ENCODE results near the gene HGD. TPM values are rescaled to one million over a fixed set of nuclear protein-coding genes. Genes with fewer than 3 reads are reported as not detected.
"Not testable (repeated sequence)": the region's sequence is repeated elsewhere in the genome, so short reads cannot be mapped to it uniquely, and the experiment has no call there.

Gene HGD
- 0.18 TPM in 1 of 2 replicates, not detected in the other for total RNA-seq (2014; rRNA removed; shearing (Covaris generic))

DNA sequence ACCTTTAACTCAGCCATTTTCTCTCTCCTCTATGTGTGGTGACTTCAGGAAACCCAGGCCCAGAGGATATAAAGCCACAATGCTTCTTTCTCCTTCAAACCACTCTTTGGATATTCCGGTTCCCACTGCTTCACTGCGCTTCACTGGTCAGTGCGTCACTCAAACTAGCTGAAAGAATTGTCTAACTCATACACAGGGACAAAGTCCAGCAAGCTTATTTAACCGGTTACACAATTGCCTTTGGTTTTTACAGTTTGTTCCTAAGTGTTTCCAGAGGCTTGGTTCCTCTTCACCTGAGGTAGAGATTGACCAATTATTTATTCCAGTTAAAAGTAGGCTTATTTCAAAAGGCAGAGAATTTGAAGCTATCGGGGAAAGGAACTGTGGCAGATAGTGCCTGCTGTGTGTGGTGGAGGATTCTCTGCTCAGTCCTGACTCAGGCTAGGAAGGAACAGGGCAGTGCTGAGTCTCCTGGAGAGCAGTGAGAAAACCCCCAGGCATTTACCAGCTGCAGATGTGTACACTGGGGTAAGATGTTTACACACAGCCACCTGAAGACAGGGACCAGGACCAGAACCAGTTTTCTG lies at the start of gene HGD:
TSS of gene HGD (minus strand) at position 145 of the 587 bp plus-strand sequence. CDS start at position 17, 128 bp downstream.
- no peaks in the 10 kb centered on the region for H3K27me3 ChIP-seq
- DNase-seq = no peak

GRCh38 chr3:120730576-120731542 lies 48.8 kb upstream of the HGD start:
- no peak overlapping the region for H3K4me3 ChIP-seq
- no peak overlapping the region for H3K27ac ChIP-seq
- no peaks in the 10 kb centered on the region for H3K9me3 ChIP-seq (replicated peaks)
- H3K27me3 ChIP-seq = no peaks in the 10 kb centered on the region
- no peaks in the 10 kb centered on the region for H3K4me1 ChIP-seq
- peaks cover 6% of the 10 kb centered on the region; the same call in 1 of the 2 replicates for H3K36me3 ChIP-seq
- no peak for DNase-seq

More for the DNA sequence above, at the start of gene HGD:
- Histone ChIP-seq H3K9me3 (replicated peaks) (no peaks in the 10 kb centered on the region), H3K4me1 (no peaks in the 10 kb centered on the region), H3K27ac (no peak within 1 kb of the TSS), H3K4me3 (no peak within 1 kb of the TSS), H3K36me3 (0 out of 2 replicates have a peak, but pooled peaks cover 4% of the 10 kb centered on the region)

DNA sequence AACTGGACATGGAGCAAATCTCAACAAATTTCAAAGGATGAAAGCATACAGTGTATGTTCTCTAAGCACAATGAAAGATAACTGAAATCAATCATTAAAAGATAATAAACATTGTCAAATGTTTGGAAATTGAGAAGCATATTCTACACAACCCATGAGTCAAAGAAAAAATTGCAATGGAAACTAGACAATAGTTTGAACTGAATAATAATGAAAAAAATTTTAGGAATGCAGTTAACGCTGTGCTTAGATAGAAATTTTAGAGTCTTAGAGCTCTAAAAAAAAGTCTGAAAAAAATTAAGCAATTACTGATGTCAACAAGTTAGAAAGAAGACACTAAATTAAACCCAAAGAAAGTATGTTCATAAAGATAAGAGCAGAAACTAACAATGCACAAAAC lies 44.8 kb upstream of the HGD start:
- Histone ChIP-seq H3K9me3 (replicated peaks) (peaks cover 3% of the 10 kb centered on the region; the same call in 1 of the 2 replicates), H3K27me3 (no peaks in the 10 kb centered on the region), H3K27ac (no peak overlapping the region), H3K4me3 (no peak overlapping the region), H3K36me3 (peaks cover 6% of the 10 kb centered on the region; the same call in 1 of the 2 replicates), H3K4me1 (no peaks in the 10 kb centered on the region)
- DNase-seq = no peak

GRCh38 chr3:120719167-120719834 lies 37.3 kb upstream of the HGD start:
- not testable (repeated sequence) for DNase-seq; H3K36me3 ChIP-seq; H3K27me3 ChIP-seq; H3K27ac ChIP-seq; H3K9me3 ChIP-seq (replicated peaks); H3K4me3 ChIP-seq; H3K4me1 ChIP-seq

- DNase-seq = no peak
- no peaks in the 10 kb centered on the region for H3K4me1 ChIP-seq
- no peaks in the 10 kb centered on the region for H3K27me3 ChIP-seq
- H3K4me3 ChIP-seq = no peak overlapping the region
- H3K27ac ChIP-seq = no peak overlapping the region
- H3K9me3 ChIP-seq (replicated peaks) = no peaks in the 10 kb centered on the region
- H3K36me3 ChIP-seq = no peaks in the 10 kb centered on the region
Measured at GRCh38 chr3:120713262-120713661, 31.2 kb upstream of the HGD start.

- Histone ChIP-seq H3K4me1 (no peaks in the 10 kb centered on the region), H3K27me3 (no peaks in the 10 kb centered on the region), H3K9me3 (replicated peaks) (no peaks in the 10 kb centered on the region), H3K4me3 (no peak overlapping the region), H3K27ac (no peak overlapping the region), H3K36me3 (no peaks in the 10 kb centered on the region)
- DNase-seq = no peak
Measured at GRCh38 chr3:120710369-120710768, 28.3 kb upstream of the HGD start.

- Histone ChIP-seq H3K27me3 (no peaks in the 10 kb centered on the region), H3K4me3 (no peak overlapping the region), H3K9me3 (replicated peaks) (no peaks in the 10 kb centered on the region), H3K36me3 (no peaks in the 10 kb centered on the region), H3K27ac (no peak overlapping the region), H3K4me1 (no peaks in the 10 kb centered on the region)
- DNase-seq = no peak
Measured at GRCh38 chr3:120708408-120708807, 26.4 kb upstream of the HGD start.

DNA sequence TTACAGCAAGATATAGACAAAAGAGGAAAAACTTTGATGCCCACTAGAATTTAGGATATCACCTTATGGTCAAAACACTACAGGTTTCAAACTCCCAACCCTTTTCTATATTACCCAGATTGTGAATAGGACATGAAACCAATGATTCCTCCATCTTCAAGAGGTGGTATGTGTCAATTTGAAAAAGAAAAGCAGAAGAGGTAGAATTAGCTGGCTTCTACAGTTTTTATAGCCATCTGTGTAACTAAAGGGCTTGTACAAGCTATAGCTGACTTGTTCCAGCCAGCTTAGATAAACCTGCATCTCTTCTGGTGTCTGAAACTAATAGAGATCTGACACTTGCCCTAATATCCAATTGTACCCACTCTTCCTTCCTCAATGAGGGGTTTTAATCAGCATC lies 24.9 kb upstream of the HGD start:
- Histone ChIP-seq H3K4me1 (no peaks in the 10 kb centered on the region), H3K27ac (no peak overlapping the region), H3K4me3 (no peak overlapping the region), H3K27me3 (no peaks in the 10 kb centered on the region), H3K9me3 (replicated peaks) (no peaks in the 10 kb centered on the region), H3K36me3 (no peaks in the 10 kb centered on the region)
- DNase-seq = no peak

- no peak overlapping the region for H3K27ac ChIP-seq
- H3K36me3 ChIP-seq = no peaks in the 10 kb centered on the region
- H3K4me1 ChIP-seq = no peaks in the 10 kb centered on the region
- no peak overlapping the region for H3K4me3 ChIP-seq
- DNase-seq = no peak
- H3K9me3 ChIP-seq (replicated peaks) = no peaks in the 10 kb centered on the region
- no peaks in the 10 kb centered on the region for H3K27me3 ChIP-seq
Measured at GRCh38 chr3:120705884-120706582, 24.0 kb upstream of the HGD start.

- H3K27ac ChIP-seq = no peak overlapping the region
- DNase-seq = no peak
Measured at GRCh38 chr3:120699333-120699732, 17.3 kb upstream of the HGD start.

DNA sequence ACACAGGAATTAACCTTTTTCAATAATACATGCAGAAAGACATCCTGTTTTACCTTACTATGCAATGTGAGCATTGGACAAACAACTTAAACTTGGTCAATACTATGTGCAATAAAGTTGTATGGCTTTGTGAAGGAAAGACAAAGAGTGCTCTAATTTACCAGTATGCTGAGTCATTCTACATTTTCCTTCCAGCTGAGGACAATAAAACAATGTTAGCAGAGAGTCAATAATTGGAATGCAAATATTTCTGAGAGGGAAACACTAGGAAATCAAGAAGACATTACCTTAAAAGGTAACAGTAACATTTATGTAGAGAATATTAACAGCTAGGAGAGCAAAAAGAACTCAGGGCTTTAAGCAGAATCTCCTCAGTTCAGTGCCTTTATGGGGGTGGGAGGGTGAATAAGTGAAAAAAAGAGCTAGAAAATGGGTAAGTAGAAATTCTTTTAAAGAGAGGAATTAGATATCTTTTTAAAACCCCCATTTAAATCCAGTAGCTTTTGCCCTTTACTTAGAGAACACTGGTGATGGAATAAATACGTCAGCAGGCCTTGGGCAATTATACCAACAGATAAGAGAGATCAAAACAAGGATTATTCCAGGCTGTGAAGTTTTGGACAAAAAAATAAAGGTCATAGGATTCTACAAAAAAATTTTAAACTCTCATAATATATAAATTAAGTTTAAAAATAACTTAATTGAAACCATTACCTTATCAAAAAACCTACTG lies 11.6 kb upstream of the HGD start:
- no peaks in the 10 kb centered on the region for H3K27me3 ChIP-seq
- H3K36me3 ChIP-seq = no peaks in the 10 kb centered on the region
- H3K9me3 ChIP-seq (replicated peaks) = no peaks in the 10 kb centered on the region
- peaks cover 3% of the 10 kb centered on the region; the same call in 1 of the 2 replicates for H3K4me1 ChIP-seq
- no peak overlapping the region for H3K27ac ChIP-seq
- DNase-seq = no peak
- no peak overlapping the region for H3K4me3 ChIP-seq

More at GRCh38 chr3:120699333-120699732, 17.3 kb upstream of the HGD start:
- no peaks in the 10 kb centered on the region for H3K27me3 ChIP-seq
- no peaks in the 10 kb centered on the region for H3K4me1 ChIP-seq
- H3K4me3 ChIP-seq = no peak overlapping the region
- H3K36me3 ChIP-seq = no peaks in the 10 kb centered on the region
- no peaks in the 10 kb centered on the region for H3K9me3 ChIP-seq (replicated peaks)

GRCh38 chr3:120689395-120689794 lies 7.4 kb upstream of the HGD start:
- Histone ChIP-seq H3K4me1 (peaks cover 3% of the 10 kb centered on the region; the same call in 1 of the 2 replicates), H3K27me3 (no peaks in the 10 kb centered on the region)

DNA sequence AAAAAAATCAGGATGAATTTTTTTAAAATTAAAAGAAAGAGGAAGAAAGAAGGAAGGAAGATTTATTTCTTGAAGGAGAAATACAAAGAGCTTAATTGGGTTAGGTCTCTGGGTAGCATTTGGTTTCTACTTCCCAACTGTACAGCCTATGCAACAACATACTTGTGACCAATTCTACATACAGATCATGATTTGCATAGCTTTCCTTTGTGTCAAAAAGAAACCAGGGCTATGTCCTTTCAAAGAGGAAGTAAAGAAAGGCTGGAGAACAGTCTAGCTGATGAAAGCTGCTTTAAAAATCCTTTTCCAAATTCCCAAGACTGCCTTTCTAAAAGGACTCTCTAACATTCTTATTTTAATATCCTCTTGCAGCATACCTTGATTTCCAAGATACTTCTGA lies 6.1 kb upstream of the HGD start:
- DNase-seq = no peak
- no peaks in the 10 kb centered on the region for H3K27me3 ChIP-seq
- no peaks in the 10 kb centered on the region for H3K4me1 ChIP-seq

More at GRCh38 chr3:120689395-120689794, 7.4 kb upstream of the HGD start:
- Histone ChIP-seq H3K4me3 (no peak overlapping the region), H3K36me3 (peaks cover 4% of the 10 kb centered on the region; the same call in 1 of the 2 replicates), H3K9me3 (replicated peaks) (no peaks in the 10 kb centered on the region), H3K27ac (no peak overlapping the region)
- no peak for DNase-seq

GRCh38 chr3:120685411-120685810 lies 3.4 kb upstream of the HGD start:
- Histone ChIP-seq H3K9me3 (replicated peaks) (no peaks in the 10 kb centered on the region), H3K27me3 (no peaks in the 10 kb centered on the region)
- no peak for DNase-seq

More for the DNA sequence above, 6.1 kb upstream of the HGD start:
- Histone ChIP-seq H3K27ac (no peak overlapping the region), H3K36me3 (peaks cover 4% of the 10 kb centered on the region; the same call in 1 of the 2 replicates), H3K9me3 (replicated peaks) (no peaks in the 10 kb centered on the region), H3K4me3 (no peak overlapping the region)

More at GRCh38 chr3:120685411-120685810, 3.4 kb upstream of the HGD start:
- Histone ChIP-seq H3K4me3 (no peak overlapping the region), H3K4me1 (no peaks in the 10 kb centered on the region), H3K27ac (no peak overlapping the region), H3K36me3 (peaks cover 4% of the 10 kb centered on the region; the same call in 1 of the 2 replicates)
